ENCODE data around the gene EPB41L5.

GRCh38 chr2:120064664-120065063, 51.8 kb downstream of the EPB41L5 start:
- TF ChIP-seq CTCF (IDR thresholded peaks at IDR 0.05), result no peak
- no peak for TF ChIP-seq POLR2A (IDR thresholded peaks at IDR 0.05)
